K562 (cell line): Measurements from ENCODE around the gene MYO3B.

ENCODE experiments used
- CHD4 ChIP-seq: fragments of 200-600 bp; sonication (generic); IDR thresholded peaks from 3 replicates; pipeline ENCODE4 v1.6.1; 2012; ENCODE audit warnings: low read depth, mild to moderate bottlenecking, mixed read lengths, low read length, inconsistent platforms; ENCODE audit not compliant: insufficient read depth, insufficient replicate concordance, poor library complexity, severe bottlenecking
- CTCF ChIP-seq, 3 experiments: IDR thresholded peaks in 2 of 3; conservative IDR thresholded peaks in 1 of 3; 2 replicates each; pipeline ENCODE4 v1.5.1; 2011 to 2012; ENCODE audit warnings: low read length in 3 of 3, mild to moderate bottlenecking in 3 of 3, control low read depth in 2 of 3, improper control_type of control experiment in 1 of 3, inconsistent platforms in 1 of 3, low read depth in 1 of 3, mixed read lengths in 1 of 3, moderate library complexity in 1 of 3; ENCODE audit not compliant: insufficient read depth in 2 of 3
- E2F1 ChIP-seq: sonication (generic); formaldehyde crosslinking; IDR thresholded peaks from 2 replicates; pipeline ENCODE4 v1.8.1; 2023; ENCODE audit warnings: mild to moderate bottlenecking, missing genetic modification reagents, moderate library complexity
- FOXJ2 ChIP-seq: fragments of 200-800 bp; sonication (Bioruptor generic); IDR thresholded peaks from 2 replicates; pipeline ENCODE4 v1.6.1; 2016; ENCODE audit warnings: missing genetic modification characterization, missing compliant biosample characterization
- FOXM1 ChIP-seq, 2 experiments: fragments of 450-650 bp in 1 of 2; sonication (generic) in 1 of 2; formaldehyde crosslinking in 1 of 2; IDR thresholded peaks; 2 replicates each; pipeline versions ENCODE4 v1.6.1 to v1.9.0; 2017 to 2022; ENCODE audit warnings: low read depth in 2 of 2, mild to moderate bottlenecking in 2 of 2, missing genetic modification reagents in 1 of 2, moderate library complexity in 1 of 2
- ILF3 ChIP-seq: fragments of 450-650 bp; IDR thresholded peaks from 2 replicates; pipeline ENCODE4 v1.6.1; 2018; ENCODE audit warnings: antibody characterized with exemption, mild to moderate bottlenecking, moderate library complexity, borderline replicate concordance
- MYBL2 ChIP-seq, 2 experiments: fragments of 450-650 bp in 1 of 2; sonication (generic) in 1 of 2; formaldehyde crosslinking in 1 of 2; IDR thresholded peaks; 2 replicates each; pipeline versions ENCODE4 v1.6.1 to v1.8.1; 2017 to 2022; ENCODE audit warnings: borderline replicate concordance in 1 of 2, inconsistent platforms in 1 of 2, low read depth in 1 of 2, mild to moderate bottlenecking in 1 of 2, missing genetic modification reagents in 1 of 2, moderate library complexity in 1 of 2
- RAD51 ChIP-seq: fragments of 450-650 bp; IDR thresholded peaks from 2 replicates; pipeline ENCODE4 v1.7.1; 2016; ENCODE audit warnings: low read depth, mild to moderate bottlenecking, borderline replicate concordance
- RERE ChIP-seq: sonication (generic); formaldehyde crosslinking; IDR thresholded peaks from 2 replicates; pipeline ENCODE4 v1.8.0; 2023; ENCODE audit warnings: missing genetic modification reagents, mild to moderate bottlenecking, borderline replicate concordance
- YY1 ChIP-seq, 3 experiments: IDR thresholded peaks; 2 replicates each; pipeline ENCODE4 v1.6.1; 2011; ENCODE audit warnings: low read length in 2 of 3, mild to moderate bottlenecking in 2 of 3, moderate library complexity in 2 of 3, borderline replicate concordance in 1 of 3, control low read depth in 1 of 3, low read depth in 1 of 3; ENCODE audit not compliant: insufficient read depth in 3 of 3, insufficient replicate concordance in 2 of 3, control insufficient read depth in 1 of 3, insufficient read length in 1 of 3; ENCODE audit errors: extremely low read depth in 1 of 3
- ZNF274 ChIP-seq: IDR thresholded peaks from 2 replicates; pipeline ENCODE4 v1.6.1; 2011; ENCODE audit warnings: low read depth, mild to moderate bottlenecking, low read length, moderate library complexity, borderline replicate concordance

GRCh38 chr2:170512266-170512665, 334.3 kb downstream of the MYO3B start:
- TF ChIP-seq RERE (CRISPR knock-in tag), result no peak
- no peak for TF ChIP-seq CTCF (IDR thresholded peaks at IDR 0.05 in 2 of 3, conservative IDR thresholded peaks at IDR 0.05 in 1 of 3; ENCODE audit: insufficient read depth in 2 of 3, low read depth in 1 of 3, low read length in 3 of 3)
- TF ChIP-seq RAD51, result no peak
- TF ChIP-seq ILF3, result no peak
- TF ChIP-seq FOXM1 (IDR thresholded peaks at IDR 0.05; ENCODE audit: low read depth), result no peak
- no peak for TF ChIP-seq FOXM1 (CRISPR knock-in tag; IDR thresholded peaks at IDR 0.05; ENCODE audit: low read depth)
- TF ChIP-seq ZNF274, result no peak
- TF ChIP-seq MYBL2 (IDR thresholded peaks at IDR 0.05; ENCODE audit: low read depth), result no peak
- no peak for TF ChIP-seq MYBL2 (CRISPR knock-in tag; IDR thresholded peaks at IDR 0.05; ENCODE audit: borderline replicate concordance)
- no peak for TF ChIP-seq CHD4
- TF ChIP-seq YY1 (IDR thresholded peaks at IDR 0.05; ENCODE audit: borderline replicate concordance in 1 of 3, control insufficient read depth in 1 of 3, extremely low read depth in 1 of 3, insufficient read depth in 3 of 3, insufficient read length in 1 of 3, insufficient replicate concordance in 2 of 3, low read depth in 1 of 3, low read length in 2 of 3), result no peak
- no peak for TF ChIP-seq E2F1 (CRISPR knock-in tag)
- TF ChIP-seq FOXJ2 (tag), result no peak
